Activated CD4-positive, alpha-beta T cell treated with anti-CD3 and anti-CD28 coated beads for 1 hour (primary cell): Measurements from ENCODE around the gene ABHD5.

Source experiments
- DNase-seq: peaks from one replicate; pipeline ENCODE4 v3.0.0-alpha.2; 2020

Gene ABHD5

DNA sequence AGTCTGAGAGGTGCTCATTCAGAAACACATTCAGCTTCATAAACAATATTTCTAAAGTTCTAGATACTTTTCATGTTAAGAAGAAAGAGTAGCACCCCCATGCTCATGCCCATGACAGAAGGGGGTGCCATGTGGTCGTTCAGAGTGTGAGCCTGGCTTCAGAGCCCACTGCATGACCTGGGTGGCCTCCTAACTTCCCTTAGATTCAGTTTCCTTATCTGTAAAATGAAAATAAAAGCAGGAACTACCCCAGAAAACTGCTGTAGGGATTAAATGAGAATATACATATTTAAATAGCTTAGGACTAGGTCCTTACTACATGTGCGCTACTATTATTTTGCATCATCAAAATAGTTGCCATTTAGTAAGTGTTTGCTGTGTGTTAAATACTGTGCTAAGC is 69.2 kb downstream of the ABHD5 start:
- DNase-seq, result no peak

DNA sequence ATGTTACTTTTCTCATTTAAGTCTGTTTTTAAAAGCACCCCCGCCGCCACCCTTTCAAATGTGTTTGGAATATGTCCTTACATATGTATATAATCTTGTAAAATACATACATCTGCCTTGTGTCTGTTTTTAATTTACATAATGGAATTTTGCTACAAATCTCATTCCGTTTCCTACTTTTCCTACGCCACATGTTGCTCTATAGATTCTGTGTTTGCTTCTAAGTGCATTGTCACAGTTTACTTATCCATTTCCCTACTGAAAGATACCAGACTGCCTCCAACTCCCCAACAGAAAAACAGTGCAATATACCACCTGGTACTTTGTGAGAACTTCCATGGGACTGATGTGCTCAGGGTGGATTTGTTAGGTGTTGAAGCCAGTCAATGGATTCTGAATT is 70.2 kb downstream of the ABHD5 start:
- no peak for DNase-seq

DNA sequence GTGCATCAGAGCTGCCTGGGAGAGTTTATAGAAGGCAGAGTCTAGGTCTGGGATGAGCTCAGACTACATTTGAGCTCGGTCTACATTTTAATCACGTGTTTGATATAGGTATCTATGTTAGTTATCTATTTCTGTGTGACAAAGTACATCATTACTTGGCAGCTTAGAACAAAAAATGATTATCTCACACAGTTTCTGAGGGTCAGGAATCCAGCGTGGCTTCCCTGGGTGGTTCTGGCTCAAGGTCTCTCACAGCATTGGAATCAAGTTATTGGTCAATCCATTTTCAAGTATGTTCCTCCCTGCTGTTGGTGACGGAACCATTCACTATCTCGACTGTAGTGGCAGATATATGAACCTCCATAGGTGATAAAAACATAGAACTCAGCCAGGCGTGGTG is 71.7 kb downstream of the ABHD5 start:
- DNase-seq, result no peak

DNA sequence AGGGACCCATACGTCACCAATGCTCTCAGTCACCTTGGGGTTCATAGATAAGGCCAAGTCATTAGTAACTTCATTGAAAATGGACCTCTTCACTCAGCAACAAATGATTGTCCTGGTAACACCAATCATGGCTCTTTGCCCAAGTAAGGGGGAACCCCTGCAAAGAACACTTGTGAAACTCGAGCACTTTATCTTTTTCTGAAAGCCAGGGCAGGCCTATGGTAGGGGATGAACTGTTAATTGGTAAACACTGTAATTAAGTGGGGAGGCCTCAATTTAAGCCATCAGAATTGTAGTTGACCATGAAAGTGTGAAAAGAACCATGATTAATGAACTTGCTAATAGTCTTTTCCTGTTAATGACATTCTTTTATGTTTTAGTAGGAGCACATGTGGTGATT is 73.3 kb downstream of the ABHD5 start:
- DNase-seq, result no peak

DNA sequence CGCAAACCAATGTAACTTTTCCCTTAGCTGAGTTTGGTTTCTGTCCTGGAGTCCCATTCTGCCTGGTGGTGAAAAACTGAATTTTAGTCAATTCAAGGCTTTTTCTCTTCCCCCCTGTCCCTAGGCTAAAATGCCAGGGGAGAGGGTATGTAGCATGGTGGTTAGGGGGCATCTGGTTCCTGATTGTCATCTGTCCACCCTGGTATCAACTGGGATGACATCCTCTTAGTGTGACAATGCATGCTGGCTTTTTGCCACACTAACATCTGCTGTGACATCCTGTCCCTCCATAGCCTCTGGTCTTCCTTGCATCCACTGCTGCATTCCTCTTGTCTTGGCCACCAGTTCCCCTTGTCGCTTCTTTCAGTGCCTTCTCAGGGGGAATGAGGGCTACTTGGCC is 73.7 kb downstream of the ABHD5 start:
- no peak for DNase-seq

DNA sequence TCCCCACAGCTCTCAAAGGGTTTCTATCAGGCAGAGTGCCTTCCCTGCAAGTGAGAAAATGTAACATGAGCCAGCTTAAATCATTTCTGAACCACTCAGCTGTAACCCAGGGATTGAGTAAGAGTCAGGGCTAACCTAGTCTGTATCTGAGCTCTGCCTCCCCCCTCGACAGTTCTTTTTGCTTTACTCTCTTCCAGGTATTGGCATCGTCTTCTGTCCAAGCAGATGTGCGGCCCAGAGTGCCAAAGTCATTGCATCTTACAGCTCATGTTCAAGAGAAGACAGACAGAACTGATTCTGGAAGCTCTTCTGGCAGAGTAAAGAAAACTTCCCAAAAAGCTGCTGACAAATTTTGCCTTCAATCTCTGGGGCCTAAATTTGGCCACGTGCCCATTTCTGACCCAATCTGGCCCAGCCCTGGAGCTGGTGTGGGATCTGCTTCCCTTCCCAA is 74.8 kb downstream of the ABHD5 start:
- DNase-seq, result no peak

DNA sequence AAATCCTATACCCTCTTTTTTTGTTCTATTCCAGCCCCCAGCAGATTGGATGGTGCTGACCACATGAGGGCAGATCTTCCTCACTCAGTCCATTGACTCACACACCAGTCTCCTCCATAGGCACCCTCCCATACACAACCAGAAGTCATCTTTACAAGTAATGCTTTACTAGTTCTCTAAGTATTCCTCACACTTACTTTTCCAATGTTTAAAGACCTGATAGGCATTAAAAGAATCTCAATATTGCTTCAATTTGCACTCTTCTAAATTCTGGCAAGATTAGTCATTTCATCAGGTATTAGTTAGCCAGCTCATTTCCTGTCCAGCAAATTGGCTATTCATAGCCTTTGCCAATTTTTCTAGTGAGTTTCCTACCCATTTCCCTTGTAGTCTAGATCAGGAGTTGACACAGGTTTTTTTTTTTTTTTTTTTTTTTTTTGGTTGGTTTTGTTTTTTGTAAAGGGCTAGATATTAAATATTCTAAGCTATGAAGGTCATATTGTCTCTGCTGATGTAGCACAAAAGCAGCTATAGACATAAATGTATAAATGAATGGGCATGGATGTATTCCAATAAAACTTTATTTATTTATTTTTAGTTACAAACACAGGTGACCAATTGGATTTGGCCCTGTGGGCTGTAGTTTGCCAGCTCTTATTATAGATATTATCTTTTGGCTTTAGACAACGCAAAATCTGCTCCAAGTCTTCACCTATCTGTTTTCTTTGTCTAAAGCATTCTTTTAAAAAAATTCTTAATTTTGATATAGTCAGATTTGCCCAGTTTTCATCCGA is 76.1 kb downstream of the ABHD5 start:
- no peak for DNase-seq

DNA sequence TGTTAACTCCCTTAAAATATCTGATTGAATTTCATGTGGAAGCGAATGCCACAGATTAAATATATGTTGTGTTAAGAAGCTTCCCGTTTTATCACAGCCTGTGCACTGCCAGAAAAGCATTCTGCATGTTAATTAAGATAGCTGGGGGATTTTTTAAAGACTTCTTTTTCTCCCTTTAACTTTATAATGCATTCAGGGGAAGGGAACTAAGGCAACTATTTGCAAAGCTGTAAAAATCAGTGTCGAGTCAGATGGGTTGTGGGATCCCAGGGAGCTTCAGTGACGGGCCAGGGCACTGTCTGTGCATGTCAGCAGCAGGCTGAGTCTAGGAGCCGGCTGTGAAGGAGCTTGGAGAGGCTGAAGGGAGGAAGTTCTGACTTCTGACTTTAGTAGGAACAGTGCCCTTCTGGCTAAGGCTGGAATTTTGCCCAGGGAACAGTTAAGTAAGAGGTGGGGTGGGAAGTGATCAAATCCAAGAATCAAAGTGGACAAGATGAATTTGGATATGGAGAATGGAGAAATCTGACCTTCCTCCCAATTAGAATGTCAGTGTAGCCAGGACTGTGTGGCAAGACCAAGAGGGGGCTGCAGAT is 77.7 kb downstream of the ABHD5 start:
- DNase-seq, result no peak

DNA sequence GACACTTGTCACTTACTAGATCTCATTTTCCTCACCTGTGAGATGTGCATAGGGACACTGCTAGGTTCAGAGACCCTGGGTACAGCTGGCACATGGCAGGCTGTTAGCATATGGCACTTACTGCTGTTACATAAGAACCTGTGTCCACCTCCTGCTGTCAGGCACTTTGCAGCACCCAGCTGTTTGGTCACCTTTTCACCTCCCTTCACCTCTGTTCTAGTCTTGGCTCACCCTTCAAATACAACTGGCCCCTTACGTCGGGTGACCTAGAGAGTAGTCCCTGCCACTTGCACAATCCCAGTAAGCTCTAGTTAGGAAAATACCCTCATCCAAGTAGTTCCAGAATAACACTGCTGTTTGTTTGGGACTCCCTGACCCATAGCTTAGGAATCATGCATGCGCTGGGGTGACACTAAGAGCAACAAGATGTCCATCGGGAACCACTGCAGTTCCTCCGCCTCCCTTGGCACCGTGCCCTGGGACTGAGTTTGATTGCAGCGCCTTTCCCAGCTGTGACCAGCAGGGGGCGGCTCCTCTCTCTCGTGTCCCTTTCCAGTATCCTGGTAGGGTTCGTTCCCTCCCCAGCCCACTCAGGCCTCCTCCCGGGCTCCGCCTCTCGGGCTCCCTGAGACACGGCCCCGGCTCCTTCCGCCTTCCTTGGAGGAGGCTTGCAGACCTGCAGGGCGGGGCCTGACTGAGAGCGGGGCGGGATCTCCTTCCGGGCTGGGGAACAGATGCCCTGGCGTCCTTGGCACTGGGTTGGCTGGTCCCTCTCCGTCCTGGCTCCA is 78.6 kb downstream of the ABHD5 start:
- DNase-seq, result peak; percentile 59

DNA sequence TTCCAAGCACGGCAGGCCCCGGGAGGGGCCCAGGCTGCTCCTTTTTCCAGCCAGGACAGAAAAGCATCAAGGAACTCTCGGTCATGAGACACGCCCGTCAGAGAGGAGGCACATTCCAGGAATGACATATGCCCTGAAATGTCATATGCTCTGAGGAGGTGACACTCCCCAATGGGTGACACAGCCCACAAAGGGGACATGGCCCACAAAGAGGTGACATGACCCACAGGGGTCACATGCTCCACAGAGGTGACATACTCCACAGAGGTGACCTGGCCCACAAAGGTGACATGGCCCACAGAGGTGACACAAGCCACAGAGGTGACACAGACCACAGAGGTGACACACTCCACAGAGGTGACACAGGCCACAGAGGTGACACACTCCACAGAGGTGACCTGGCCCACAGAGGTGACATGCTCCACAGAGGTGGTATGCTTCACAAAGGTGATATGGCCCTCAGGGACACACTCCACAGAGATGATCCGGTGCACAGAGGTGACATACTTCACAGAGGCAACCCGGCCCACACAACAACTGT is 79.2 kb downstream of the ABHD5 start:
- DNase-seq, result peak; percentile 19

DNA sequence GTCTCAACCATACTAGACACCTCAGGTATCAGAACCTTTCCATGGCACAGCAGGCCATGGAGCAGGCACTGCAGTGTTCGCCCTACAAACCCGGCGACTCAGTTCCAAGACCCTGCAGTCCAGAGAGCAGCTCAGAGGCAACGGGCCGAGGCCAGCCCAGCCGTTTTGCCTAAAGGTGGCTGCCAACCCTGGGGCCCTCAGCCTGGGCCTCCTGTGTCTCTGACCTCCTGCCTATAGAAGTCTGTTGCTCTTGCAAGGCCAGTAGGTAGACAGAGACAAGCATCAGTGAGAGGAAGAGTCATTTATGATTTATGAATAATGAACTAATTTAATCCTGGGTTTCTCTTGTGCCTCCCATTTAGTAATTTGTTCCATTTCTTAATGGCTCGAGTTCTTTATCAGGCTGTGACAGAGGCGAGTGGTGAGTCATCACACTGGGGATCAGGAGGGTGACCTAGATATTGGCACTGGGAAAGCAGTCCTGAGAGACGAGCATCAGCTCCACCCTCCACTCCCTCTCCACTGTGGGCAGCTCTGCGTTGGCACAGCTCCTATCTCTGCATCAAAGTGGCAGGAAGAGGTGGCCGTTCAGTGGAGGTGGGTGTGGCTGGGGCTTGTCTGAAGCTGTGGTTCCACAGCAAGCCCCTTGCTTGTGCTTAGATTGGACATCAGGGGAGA is 79.8 kb downstream of the ABHD5 start:
- DNase-seq, result no peak

DNA sequence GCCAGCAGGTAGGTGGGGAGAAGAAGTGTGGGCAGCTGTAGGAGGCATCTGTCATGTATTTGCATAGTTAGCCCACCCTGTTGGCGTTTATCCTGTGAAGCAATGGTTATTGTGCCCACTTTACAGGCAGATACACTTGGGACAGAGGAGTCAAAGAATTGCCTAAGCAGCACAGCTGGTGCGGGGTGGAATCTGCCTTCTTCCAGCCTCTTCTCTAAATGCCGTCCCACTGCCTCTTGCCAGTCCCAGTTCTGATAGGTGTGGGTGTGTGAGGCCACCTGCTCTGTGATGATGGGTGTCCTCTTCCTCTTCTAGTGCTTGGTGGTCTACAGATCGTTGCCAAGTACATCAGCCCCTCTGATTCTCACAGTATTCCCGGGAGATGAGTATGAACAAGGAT is 80.9 kb downstream of the ABHD5 start:
- no peak for DNase-seq

DNA sequence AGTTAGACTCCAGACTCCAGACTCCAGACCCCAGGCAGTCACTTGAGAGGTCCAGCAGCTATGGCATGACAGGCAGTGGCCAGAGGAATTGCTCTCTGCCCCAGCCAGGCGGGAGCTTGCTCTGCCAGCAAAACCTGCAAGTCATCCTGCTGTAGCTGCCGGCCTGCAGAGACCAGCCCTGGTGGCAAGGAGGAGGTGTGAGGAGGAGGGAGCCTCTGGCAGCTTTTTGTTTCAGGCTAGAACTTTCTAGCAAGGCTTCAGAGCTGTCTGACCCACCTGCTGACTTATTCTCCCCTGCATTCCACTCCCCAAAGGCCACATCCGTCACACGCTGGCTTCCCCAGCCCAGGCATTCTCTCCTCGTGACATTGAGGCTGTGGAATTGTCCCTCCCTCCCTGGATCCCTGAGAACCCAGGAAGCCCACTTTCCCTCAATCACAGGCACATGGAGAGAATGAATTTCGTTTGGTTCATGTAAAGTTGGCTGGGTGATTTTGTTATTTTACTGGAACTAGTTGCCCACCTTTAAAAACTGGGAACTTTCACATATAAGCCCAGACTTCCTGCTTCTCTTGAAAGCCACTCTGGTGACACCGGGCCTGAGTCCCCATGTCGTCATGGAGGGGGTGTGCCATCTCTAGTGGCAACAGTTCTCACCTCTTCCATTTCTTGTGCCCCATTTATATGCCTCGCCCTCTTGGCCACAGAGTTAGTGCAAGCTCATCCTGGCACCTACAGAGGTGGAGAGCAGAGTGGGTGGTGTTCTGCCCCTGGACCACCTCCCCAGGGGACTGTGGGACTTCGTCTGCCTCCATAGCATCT is 82.7 kb downstream of the ABHD5 start:
- DNase-seq, result no peak

DNA sequence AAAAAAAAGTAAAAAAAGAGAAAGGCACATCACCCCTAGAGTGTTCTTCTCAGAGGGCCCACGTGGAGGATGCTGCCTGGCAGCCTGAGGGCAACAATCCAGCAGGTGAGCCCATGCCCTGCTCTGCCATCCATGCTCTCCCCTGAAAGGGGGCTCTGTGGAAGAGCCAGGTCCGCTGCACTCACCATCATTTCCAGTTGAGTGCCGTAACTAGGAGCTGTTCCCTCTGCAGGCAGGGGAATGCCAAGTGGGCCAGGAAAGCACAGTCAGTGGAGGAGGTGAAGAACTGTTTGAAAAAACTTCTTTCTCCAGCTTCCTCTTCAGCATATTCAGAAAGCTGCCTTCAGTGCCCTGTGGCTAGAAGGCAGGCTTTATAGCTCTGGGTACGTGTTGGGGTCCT is 84.1 kb downstream of the ABHD5 start:
- DNase-seq, result no peak

DNA sequence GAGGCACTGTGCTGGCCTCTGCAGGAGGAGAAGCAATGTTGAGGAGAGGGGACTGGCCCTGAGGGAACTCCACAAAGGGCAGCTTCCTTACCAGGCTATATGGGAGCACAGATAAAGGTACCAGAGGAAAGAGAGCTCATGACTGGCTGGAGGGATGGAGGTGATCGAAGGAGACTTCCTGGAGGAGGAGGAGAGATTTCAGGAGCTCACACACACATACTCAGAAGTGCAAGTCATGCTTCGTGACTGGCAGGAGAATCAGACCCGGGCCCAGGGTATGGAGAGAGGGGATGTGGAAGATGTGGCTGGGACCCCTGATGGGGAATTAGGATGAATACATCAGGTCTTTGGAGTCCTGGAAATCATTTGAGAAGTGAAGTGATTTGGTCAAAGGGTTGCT is 85.4 kb downstream of the ABHD5 start:
- no peak for DNase-seq

DNA sequence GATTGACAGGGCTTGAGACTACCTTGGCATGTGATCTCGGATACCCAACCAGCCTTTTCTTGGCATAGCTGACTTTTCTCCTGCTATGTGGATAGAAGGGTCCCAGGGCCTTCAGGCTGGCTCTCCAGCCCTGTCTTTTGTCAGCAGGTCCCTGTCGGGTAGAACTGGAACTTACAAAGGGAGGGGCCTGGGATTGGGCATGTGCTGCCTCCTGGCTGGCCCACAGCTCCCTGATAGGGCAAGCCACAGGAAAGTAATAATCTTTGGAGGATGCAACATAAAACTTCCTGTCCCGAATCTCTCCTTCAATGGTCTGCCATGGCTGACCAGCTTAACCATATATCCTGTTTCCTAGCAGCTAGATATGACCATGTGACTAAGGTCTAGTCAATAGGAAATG is 89.1 kb downstream of the ABHD5 start:
- DNase-seq, result no peak

DNA sequence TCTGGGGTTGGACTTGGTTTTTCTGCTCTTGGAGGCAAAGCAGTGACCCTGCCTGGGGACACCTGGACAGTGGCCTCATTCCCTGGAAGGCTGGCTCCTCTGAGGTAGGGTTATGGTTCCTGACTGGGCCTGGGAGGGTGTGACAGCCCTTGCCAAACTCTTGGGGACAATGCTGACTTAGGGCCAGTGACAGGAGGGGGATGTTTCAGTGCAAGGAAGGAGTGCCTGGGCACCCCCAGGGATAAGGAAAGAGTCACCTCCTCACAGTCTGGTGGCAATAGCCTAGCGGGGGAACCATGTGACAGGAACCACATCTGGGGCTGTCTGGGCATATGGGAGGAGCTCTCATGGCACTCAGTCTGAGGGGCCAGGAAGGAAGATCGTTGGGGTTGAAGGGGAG is 91.8 kb downstream of the ABHD5 start:
- no peak for DNase-seq
